ENCODE measurements around the gene MYO16. TPM values are rescaled to one million over a fixed set of nuclear protein-coding genes. Genes with fewer than 3 reads are reported as not detected.

Gene MYO16
- total and polyA plus RNA-seq, 2 of the 4 experiments (the other 2 are of a cell fraction) = under 0.01 to 0.03 TPM

DNA sequence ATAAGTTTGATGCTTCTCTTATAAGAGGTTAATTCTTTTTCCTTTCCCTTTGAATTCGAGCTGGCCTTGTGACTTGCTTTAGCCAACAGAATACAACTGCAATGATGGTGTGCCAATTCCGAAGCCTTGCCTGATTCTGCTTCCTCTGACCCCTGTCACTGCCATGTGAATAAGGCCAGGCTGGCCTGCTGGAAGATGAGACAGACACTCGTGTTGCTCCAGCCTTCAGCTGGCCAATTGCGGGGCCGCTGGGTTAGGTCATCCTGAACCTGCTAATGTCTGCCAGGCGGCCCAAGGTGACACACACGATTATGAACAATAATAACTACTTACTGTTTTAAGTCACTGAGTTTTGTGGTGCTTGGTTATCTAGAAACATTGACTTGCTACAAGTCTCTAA lies 352.0 kb downstream of the MYO16 start:
- ChIA-PET CTCF (no interaction called here), POLR2A (ENCODE audit: unreplicated experiment) (no interaction called here)
- WGBS, 2 experiments (ENCODE audit: extremely low coverage in 2 of 2, insufficient read length in 1 of 2) = 100% methylated on average over 1 of the region's 7 CpGs; no CpG with 5 or more reads in 1 of the 2 experiments
- H4K20me1 ChIP-seq (ENCODE audit: insufficient read depth, low read length) = no peaks in the 10 kb centered on the region
- H3K56ac ChIP-seq (ENCODE audit: extremely low read depth, insufficient read depth, low read length) = no peak overlapping the region
- H3K23ac ChIP-seq (ENCODE audit: low read depth, low read length) = no peak overlapping the region
- dilution Hi-C loops (cut with HindIII; ENCODE audit: low sequenced_read_pairs, unreplicated experiment) = no loop called here
- in situ Hi-C loops (cut with MboI; ENCODE audit: low sequenced_read_pairs) = no loop called here
- H4K5ac ChIP-seq (ENCODE audit: low read depth, low read length) = no peak overlapping the region
- H2AFZ ChIP-seq (replicated peaks; ENCODE audit: low read length, poor library complexity) = no peak overlapping the region
- no peak overlapping the region for H2BK20ac ChIP-seq (ENCODE audit: low read depth, low read length)
- H2BK120ac ChIP-seq (ENCODE audit: low read depth, low read length) = no peak overlapping the region
- H3K79me1 ChIP-seq (ENCODE audit: low read depth in 1 of 2, low read length in 2 of 2) = no peaks in the 10 kb centered on the region
- intact Hi-C loops (cut with micrococcal nuclease) = no loop called here
- H3K9me3 ChIP-seq (ENCODE audit: control insufficient read depth, insufficient read depth, low read length) = no peaks in the 10 kb centered on the region
- H3K9ac ChIP-seq (ENCODE audit: low read depth, low read length) = no peak overlapping the region
- no peaks in the 10 kb centered on the region for H3K36me3 ChIP-seq (ENCODE audit: control insufficient read depth, insufficient read depth, low read length)
- no peak overlapping the region for H2BK5ac ChIP-seq (ENCODE audit: low read depth, low read length, poor library complexity, severe bottlenecking)
- peaks cover 3% of the 10 kb centered on the region; the same call in 1 of the 2 replicates for H3K27me3 ChIP-seq (ENCODE audit: control insufficient read depth, insufficient read depth, low read length)
- H3K4ac ChIP-seq (ENCODE audit: low read depth, low read length) = no peak overlapping the region
- no peaks in the 10 kb centered on the region for H3K9me1 ChIP-seq (ENCODE audit: insufficient read depth, low read length)
- DNase-seq = no peak
- H3K18ac ChIP-seq (ENCODE audit: low read depth, low read length) = no peak overlapping the region
- H3K4me3 ChIP-seq (ENCODE audit: insufficient read depth, low read depth, low read length) = no peak overlapping the region
- no peak overlapping the region for H4K91ac ChIP-seq (ENCODE audit: insufficient read depth, low read depth, low read length)
- H2AK9ac ChIP-seq (replicated peaks; ENCODE audit: low read depth, low read length, poor library complexity) = no peak overlapping the region
- no peak overlapping the region for H4K8ac ChIP-seq (ENCODE audit: low read depth in 2 of 2, low read length in 2 of 2)
- no peak overlapping the region for H2BK15ac ChIP-seq (ENCODE audit: low read depth, low read length)
- no TSS peak for BruUV-seq (replicated peaks)
- TF ChIP-seq POLR2A (IDR thresholded peaks at IDR 0.05; ENCODE audit: low read depth, low read length) (no peak), CEBPB (IDR thresholded peaks at IDR 0.05; ENCODE audit: low read depth, low read length) (no peak), ELK1 (IDR thresholded peaks at IDR 0.05; ENCODE audit: borderline replicate concordance, low read depth, low read length) (no peak), MXI1 (IDR thresholded peaks at IDR 0.05; ENCODE audit: borderline replicate concordance, low read depth, low read length) (no peak), MAZ (IDR thresholded peaks at IDR 0.05; ENCODE audit: borderline replicate concordance, low read depth, low read length) (no peak), NFE2L2 (IDR thresholded peaks at IDR 0.05; ENCODE audit: low read depth, low read length) (no peak), MAFK (IDR thresholded peaks at IDR 0.05; ENCODE audit: low read depth, low read length) (no peak), CHD1 (IDR thresholded peaks at IDR 0.05; ENCODE audit: low read depth, low read length) (no peak), USF2 (IDR thresholded peaks at IDR 0.05; ENCODE audit: low read depth, low read length) (no peak), RCOR1 (IDR thresholded peaks at IDR 0.05; ENCODE audit: insufficient replicate concordance, low read length) (no peak), RAD21 (IDR thresholded peaks at IDR 0.05; ENCODE audit: low read length) (no peak), BHLHE40 (IDR thresholded peaks at IDR 0.05; ENCODE audit: low read depth, low read length) (no peak), RFX5 (IDR thresholded peaks at IDR 0.05; ENCODE audit: low read depth, low read length) (no peak), FOS (IDR thresholded peaks at IDR 0.05; ENCODE audit: low read depth, low read length) (no peak)
- TF ChIP-seq, protein P1, sequence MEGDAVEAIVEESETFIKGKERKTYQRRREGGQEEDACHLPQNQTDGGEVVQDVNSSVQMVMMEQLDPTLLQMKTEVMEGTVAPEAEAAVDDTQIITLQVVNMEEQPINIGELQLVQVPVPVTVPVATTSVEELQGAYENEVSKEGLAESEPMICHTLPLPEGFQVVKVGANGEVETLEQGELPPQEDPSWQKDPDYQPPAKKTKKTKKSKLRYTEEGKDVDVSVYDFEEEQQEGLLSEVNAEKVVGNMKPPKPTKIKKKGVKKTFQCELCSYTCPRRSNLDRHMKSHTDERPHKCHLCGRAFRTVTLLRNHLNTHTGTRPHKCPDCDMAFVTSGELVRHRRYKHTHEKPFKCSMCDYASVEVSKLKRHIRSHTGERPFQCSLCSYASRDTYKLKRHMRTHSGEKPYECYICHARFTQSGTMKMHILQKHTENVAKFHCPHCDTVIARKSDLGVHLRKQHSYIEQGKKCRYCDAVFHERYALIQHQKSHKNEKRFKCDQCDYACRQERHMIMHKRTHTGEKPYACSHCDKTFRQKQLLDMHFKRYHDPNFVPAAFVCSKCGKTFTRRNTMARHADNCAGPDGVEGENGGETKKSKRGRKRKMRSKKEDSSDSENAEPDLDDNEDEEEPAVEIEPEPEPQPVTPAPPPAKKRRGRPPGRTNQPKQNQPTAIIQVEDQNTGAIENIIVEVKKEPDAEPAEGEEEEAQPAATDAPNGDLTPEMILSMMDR (conservative IDR thresholded peaks at IDR 0.05; ENCODE audit: low read depth, low read length) = no peak
- no peak overlapping the region for H2AK5ac ChIP-seq (ENCODE audit: low read depth, low read length)
- no peak overlapping the region for H3K14ac ChIP-seq (replicated peaks; ENCODE audit: low read depth, low read length)
- ATAC-seq (ENCODE audit: low read depth) = no peak
- no peak overlapping the region for H3K27ac ChIP-seq (ENCODE audit: insufficient read depth, low read length)
- H3K4me1 ChIP-seq (ENCODE audit: control insufficient read depth, insufficient read depth, low read length) = no peaks in the 10 kb centered on the region
- no peak overlapping the region for H3K4me2 ChIP-seq (ENCODE audit: low read depth, low read length)
